Fibroblast of the aortic adventitia (primary cell): ENCODE measurements around the gene PTAR1. TPM values are rescaled to one million over a fixed set of nuclear protein-coding genes. Genes with fewer than 3 reads are reported as not detected.
A peak's percentile ranks its signal among the peaks of the same experiment; 100 is the strongest.
"Not testable (repeated sequence)": the region's sequence is repeated elsewhere in the genome, so short reads cannot be mapped to it uniquely, and the experiment has no call there.

Source experiments
- DNase-seq: peaks from one replicate; pipeline ENCODE4 v3.0.0-alpha.2; 2010; ENCODE audit warnings: low read depth
- H3K4me3 ChIP-seq: 2 replicates; pipeline ENCODE4 v1.5.1; 2011; ENCODE audit warnings: low read depth, mild to moderate bottlenecking, control low read depth, low read length, moderate library complexity
- total RNA-seq: library from RNA; depleted of rRNA; stranded (reverse); fragments of >200 nt; gene quantifications from 2 replicates; pipeline ENCODE4 v1.2.3, GENCODE V29; 2012; ENCODE audit warnings: low replicate concordance
- TF ChIP-seq, protein P1 (sequence below): IDR thresholded peaks from 2 replicates; pipeline ENCODE4 v1.5.1; 2011; ENCODE audit warnings: mild to moderate bottlenecking, low read length, control low read depth, inconsistent platforms; ENCODE audit not compliant: insufficient read depth

PTAR1 gene
- 34.0 and 119 TPM in 2 replicates for total RNA-seq

GRCh38 chr9:69759421-69760277, at the start of gene PTAR1:
PTAR1 (minus strand) TSS chr9:69760011; CDS start chr9:69759938, 73 bp downstream.
- TF ChIP-seq, protein P1, sequence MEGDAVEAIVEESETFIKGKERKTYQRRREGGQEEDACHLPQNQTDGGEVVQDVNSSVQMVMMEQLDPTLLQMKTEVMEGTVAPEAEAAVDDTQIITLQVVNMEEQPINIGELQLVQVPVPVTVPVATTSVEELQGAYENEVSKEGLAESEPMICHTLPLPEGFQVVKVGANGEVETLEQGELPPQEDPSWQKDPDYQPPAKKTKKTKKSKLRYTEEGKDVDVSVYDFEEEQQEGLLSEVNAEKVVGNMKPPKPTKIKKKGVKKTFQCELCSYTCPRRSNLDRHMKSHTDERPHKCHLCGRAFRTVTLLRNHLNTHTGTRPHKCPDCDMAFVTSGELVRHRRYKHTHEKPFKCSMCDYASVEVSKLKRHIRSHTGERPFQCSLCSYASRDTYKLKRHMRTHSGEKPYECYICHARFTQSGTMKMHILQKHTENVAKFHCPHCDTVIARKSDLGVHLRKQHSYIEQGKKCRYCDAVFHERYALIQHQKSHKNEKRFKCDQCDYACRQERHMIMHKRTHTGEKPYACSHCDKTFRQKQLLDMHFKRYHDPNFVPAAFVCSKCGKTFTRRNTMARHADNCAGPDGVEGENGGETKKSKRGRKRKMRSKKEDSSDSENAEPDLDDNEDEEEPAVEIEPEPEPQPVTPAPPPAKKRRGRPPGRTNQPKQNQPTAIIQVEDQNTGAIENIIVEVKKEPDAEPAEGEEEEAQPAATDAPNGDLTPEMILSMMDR = no peak
- DNase-seq = peak; percentile 85
- peak within 1 kb of the TSS; percentile 86 for H3K4me3 ChIP-seq

GRCh38 chr9:69809304-69809863, 49.6 kb upstream of the PTAR1 start:
- DNase-seq = peak; percentile 45
- H3K4me3 ChIP-seq = no peak overlapping the region
- TF ChIP-seq, protein P1 = peak; percentile 39

DNA sequence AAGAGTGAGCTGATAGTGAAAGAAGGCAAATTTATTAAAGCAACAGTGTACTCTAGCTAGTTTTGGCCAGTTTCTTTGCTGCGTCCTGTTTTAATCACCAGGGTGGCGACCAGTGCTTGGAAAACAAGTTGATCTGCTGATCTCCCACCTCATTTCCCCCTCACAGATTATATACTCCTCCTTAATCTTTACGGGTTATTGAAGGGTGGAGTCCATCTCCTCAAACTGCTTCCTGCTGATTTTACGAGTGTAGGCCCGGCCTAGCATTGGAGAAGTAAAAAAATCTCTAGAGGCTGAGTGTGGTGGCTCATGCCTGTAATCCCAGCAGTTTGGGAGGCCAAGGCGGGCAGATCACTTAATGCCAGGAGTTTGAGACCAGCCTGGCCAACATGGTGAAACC, 46.8 kb upstream of the PTAR1 start:
- TF ChIP-seq, protein P1 = no peak
- DNase-seq = no peak
- no peak overlapping the region for H3K4me3 ChIP-seq

DNA sequence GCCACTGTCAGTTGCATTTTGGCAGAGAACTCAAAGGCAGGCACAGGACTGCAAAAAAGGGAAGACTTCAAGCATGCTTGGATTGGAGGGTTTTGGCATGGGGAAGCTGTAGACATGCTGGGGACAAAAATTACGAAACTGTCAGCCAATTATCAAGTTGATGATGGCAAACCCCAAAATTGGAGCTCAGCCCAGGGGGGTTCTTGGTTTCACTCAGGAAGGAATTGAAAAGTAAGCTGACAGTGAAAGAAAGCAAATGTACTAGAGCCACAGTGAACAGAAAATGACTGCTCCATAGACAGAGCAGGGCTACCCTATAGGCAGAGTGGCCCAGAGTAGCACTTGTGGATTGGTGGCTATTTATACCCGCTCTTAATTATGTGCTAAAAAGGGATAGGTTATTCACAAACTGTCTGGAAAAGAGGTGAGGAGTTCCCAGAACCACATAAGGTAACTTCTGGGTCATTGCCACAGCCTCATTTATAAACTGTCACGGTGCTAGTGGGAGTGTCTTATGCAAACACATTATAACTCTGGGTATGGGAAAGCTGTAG, 46.2 kb upstream of the PTAR1 start:
- DNase-seq = no peak
- H3K4me3 ChIP-seq = no peak overlapping the region
- TF ChIP-seq, protein P1 = no peak

DNA sequence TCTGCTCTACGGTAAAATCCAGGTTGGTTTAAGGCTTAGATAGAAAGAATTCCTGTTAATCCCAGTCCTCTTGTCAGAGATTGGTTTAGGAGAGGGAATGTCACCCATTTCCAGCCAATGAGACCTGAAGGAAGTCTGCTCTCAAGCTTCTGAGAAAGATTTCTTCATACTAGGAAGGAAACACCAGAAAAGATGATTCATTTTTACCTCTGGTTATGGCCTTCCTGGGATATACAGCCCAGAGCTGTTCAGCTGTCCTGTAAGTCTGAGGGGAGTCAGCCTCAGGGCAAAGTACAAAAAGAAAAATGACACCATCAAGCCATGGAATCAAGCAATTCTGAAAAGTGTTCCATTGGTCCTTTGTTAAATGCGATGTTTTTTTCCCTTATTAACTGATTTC, 42.2 kb upstream of the PTAR1 start:
- TF ChIP-seq, protein P1 = no peak
- H3K4me3 ChIP-seq = no peak overlapping the region
- no peak for DNase-seq

DNA sequence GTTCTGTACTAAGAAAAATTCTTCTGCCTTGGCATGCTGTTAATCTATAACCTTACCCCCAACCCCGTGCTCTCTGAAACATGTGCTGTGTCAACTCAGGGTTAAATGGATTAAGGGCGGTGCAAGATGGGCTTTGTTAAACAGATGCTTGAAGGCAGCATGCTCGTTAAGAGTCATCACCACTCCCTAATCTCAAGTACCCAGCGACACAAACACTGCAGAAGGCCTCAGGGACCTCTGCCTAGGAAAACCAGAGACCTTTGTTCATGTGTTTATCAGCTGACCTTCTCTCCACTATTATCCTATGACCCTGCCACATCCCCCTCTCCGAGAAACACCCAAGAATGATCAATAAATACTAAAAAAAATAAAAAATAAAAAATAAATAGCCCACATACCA, 40.2 kb upstream of the PTAR1 start:
- DNase-seq, H3K4me3 ChIP-seq: not testable (repeated sequence)

GRCh38 chr9:69799521-69799920, 39.7 kb upstream of the PTAR1 start:
- DNase-seq, H3K4me3 ChIP-seq: not testable (repeated sequence)

DNA sequence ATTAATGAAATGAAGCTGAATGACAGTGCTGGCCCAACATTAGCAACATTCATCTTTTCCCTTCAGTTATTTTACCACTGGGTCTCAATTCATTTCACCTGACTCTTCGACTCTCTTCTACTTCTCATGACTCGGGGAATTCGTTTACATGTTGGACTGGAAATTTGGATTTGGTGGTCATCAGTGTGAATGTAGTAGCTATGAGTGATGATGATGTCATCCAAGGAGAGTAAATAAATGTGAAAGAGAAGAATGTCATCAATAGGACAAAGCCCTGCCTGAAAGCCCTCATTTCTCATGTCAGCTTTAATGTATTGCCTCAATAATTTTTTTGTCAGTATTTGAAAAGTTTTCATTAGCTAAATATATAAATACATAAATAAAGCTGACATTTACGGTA, 38.9 kb upstream of the PTAR1 start:
- TF ChIP-seq, protein P1 = no peak
- no peak for DNase-seq

More for the DNA sequence above, 38.9 kb upstream of the PTAR1 start:
- no peak overlapping the region for H3K4me3 ChIP-seq
